ENCODE measurements around the gene SNX13.

DNA sequence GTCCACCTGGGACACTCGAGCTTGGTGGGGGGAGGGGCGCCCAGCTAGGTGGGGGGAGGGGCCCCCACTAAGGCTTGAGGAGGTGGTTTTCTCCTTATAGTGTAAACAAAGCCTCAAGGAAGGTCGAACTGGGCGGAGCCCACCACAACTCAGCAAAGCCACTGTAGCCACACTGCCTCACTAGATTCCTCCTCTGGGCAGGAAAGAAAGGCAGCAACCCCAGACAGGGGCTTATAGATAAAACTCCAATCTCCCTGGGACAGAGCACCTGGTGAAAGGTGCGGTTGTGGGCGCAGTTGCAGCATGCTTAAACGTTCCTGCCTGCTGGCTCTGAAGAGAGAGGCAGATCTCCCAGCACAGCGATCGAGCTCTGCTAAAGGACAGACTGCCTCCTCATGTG lies 133.1 kb downstream of the SNX13 start:
- no peak for TF ChIP-seq POLR2A (IDR thresholded peaks at IDR 0.05)
- TF ChIP-seq CTCF (IDR thresholded peaks at IDR 0.05), result no peak
